ENCODE data around the gene S100A9.

Gene S100A9

DNA sequence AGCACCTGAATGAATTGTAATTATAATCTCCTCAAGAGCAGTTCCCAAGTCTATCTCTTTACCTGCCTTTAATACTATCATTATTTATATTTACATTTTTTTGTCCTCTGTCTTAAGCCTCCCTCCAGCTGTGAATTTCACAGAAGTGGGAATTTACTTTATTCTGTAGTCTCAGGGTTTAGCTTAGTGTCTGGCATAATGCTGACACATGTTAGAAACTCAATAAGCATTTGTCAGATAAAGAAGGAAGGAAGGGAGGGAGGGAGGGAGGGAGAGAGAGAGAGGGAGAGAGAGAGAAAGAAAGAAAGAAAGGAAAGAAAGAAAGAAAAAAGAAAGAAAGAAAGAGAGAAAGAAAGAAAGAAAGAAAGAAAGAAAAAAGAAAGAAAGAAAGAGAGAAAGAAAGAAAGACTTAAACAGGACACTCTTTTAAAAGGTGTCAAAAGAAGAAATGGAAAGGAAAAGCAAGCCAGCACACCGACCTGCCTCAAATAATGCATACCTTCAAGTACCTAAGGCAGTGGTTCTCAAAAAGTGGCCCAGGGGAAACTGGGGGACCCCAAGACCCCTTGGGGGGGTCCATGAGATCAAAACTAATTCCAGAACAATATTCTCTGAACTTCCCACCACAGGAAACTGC lies 7.2 kb upstream of the S100A9 start:
- Histone ChIP-seq H3K27ac (ENCODE audit: low read depth, low read length) (no peak overlapping the region), H3K4me3 (ENCODE audit: low read depth in 1 of 2, low read length in 2 of 2) (no peak overlapping the region), H3K36me3 (ENCODE audit: control insufficient read depth in 1 of 2, insufficient read depth in 2 of 2, low read length in 2 of 2) (no peaks in the 10 kb centered on the region), H3K4me1 (ENCODE audit: control insufficient read depth in 1 of 2, insufficient read depth in 2 of 2, low read length in 2 of 2) (peaks cover 2 to 9% of the 10 kb centered on the region in 2 donors), H3K9me3 (ENCODE audit: control insufficient read depth in 1 of 2, low read length in 2 of 2) (no peaks in the 10 kb centered on the region), H3K27me3 (ENCODE audit: control insufficient read depth in 1 of 2, insufficient read depth in 2 of 2, low read length in 2 of 2) (peaks cover 0 to 3% of the 10 kb centered on the region in 2 donors), H3K9ac (ENCODE audit: low read depth in 1 of 2, low read length in 2 of 2) (no peak overlapping the region)

DNA sequence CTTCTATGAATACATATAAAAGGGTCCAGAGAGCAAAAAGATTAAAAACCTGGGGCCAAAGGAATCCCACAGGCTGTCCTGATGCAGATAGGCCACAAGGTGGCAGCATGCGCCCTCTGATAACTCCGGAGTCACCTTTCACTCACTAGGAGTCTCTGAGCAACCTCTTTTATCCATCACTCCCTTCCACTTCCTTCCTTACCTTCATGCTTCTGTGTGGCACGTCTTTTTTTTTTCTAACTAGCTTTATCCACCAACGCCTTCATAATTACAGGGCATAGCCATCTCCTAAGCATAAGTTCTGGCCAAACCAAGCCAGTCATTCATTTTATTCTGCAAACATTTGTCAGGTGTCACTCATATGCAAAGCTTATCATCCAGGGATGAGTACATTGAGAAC lies 5.1 kb upstream of the S100A9 start:
- H3K27ac ChIP-seq (ENCODE audit: low read depth, low read length), result no peak overlapping the region
- H3K27me3 ChIP-seq (ENCODE audit: control insufficient read depth in 1 of 2, insufficient read depth in 2 of 2, low read length in 2 of 2), result peaks cover 0 to 3% of the 10 kb centered on the region in 2 donors
- no peak overlapping the region for H3K4me3 ChIP-seq (ENCODE audit: low read depth in 1 of 2, low read length in 2 of 2)
- H3K9ac ChIP-seq (ENCODE audit: low read depth in 1 of 2, low read length in 2 of 2), result no peak overlapping the region
- H3K9me3 ChIP-seq (ENCODE audit: control insufficient read depth in 1 of 2, low read length in 2 of 2), result no peaks in the 10 kb centered on the region
- H3K36me3 ChIP-seq (ENCODE audit: control insufficient read depth in 1 of 2, insufficient read depth in 2 of 2, low read length in 2 of 2), result no peaks in the 10 kb centered on the region
- H3K4me1 ChIP-seq (ENCODE audit: control insufficient read depth in 1 of 2, insufficient read depth in 2 of 2, low read length in 2 of 2), result peaks cover 0 to 2% of the 10 kb centered on the region in 2 donors

DNA sequence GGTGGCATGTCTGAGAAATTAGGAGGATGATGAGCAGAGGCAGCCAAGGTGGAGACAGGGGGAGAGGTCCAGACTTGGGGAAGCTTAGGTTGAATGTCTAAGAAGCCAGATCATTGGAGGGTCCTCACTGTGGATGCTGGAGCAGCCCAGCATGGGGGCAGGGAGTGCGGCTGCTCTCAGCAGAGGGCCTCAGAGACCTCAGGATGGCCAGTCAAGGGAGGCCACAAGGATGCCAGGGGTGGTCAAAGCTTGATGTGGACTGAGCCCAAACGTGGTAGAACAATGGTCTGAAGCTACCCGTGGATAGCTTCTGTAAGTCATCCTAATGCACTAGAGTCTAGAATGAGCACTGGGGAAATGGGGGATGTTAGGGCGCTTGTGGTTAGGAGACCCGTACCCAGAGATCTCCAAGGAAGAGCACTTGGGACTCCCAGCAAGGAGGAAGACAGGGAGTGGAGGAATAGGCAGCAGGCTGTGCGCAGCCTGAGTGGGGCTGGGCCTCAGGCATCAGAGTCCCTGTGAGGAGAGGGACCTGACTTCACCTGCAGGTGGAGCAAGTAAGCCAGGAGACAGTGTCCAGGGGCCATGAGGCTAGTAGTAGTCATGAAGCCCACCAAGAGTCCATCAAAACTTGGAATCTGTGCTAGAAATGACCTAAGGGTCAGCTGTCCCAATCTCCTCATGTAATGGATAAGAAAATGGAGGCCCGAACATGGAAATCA lies 4.3 kb upstream of the S100A9 start:
- no peak overlapping the region for H3K9ac ChIP-seq (ENCODE audit: low read depth in 1 of 2, low read length in 2 of 2)
- peaks cover 0 to 7% of the 10 kb centered on the region in 2 donors for H3K4me1 ChIP-seq (ENCODE audit: control insufficient read depth in 1 of 2, insufficient read depth in 2 of 2, low read length in 2 of 2)
- H3K36me3 ChIP-seq (ENCODE audit: control insufficient read depth in 1 of 2, insufficient read depth in 2 of 2, low read length in 2 of 2), result no peaks in the 10 kb centered on the region
- no peaks in the 10 kb centered on the region for H3K9me3 ChIP-seq (ENCODE audit: control insufficient read depth in 1 of 2, low read length in 2 of 2)
- no peak overlapping the region for H3K27ac ChIP-seq (ENCODE audit: low read depth, low read length)
- peaks cover 0 to 3% of the 10 kb centered on the region in 2 donors for H3K27me3 ChIP-seq (ENCODE audit: control insufficient read depth in 1 of 2, insufficient read depth in 2 of 2, low read length in 2 of 2)
- no peak overlapping the region for H3K4me3 ChIP-seq (ENCODE audit: low read depth in 1 of 2, low read length in 2 of 2)

DNA sequence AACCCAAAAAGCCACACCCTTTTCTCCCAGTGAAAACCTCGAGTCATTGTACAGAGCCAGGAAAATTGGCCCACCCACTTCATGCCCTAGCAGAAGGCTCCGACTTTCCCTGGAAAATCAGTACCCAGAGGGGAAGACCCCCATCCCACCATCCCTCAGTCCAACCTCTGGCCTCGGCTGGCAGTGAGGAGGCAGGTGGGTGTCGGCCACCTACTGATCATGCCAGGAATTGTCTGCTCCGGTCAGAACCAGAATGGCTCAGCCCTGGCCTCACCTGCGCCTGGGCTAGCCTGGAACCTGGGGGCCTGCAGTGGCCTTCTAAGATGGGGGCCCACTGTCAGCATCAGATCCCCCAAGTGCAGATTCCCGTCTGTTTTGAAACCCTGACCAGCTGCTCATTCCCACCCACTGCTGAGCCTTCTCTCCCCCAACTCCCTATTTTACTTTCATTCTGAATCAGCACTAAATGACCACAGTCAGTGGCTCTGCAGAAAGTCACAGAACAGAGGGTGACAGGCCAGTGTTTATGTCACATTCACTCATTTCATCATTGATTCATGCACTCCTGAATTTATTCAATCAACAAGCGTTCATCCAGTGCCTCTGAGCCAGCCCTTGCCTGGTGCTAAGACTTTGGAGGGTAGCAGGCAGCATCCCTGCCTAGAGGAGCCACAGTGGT lies 3.0 kb upstream of the S100A9 start:
- Histone ChIP-seq H3K27ac (ENCODE audit: low read depth, low read length) (no peak overlapping the region), H3K9me3 (ENCODE audit: control insufficient read depth in 1 of 2, low read length in 2 of 2) (no peaks in the 10 kb centered on the region), H3K4me1 (ENCODE audit: control insufficient read depth in 1 of 2, insufficient read depth in 2 of 2, low read length in 2 of 2) (peaks cover 0 to 7% of the 10 kb centered on the region in 2 donors), H3K27me3 (ENCODE audit: control insufficient read depth in 1 of 2, insufficient read depth in 2 of 2, low read length in 2 of 2) (no peaks in the 10 kb centered on the region), H3K9ac (ENCODE audit: low read depth in 1 of 2, low read length in 2 of 2) (no peak overlapping the region), H3K4me3 (ENCODE audit: low read depth in 1 of 2, low read length in 2 of 2) (no peak overlapping the region), H3K36me3 (ENCODE audit: control insufficient read depth in 1 of 2, insufficient read depth in 2 of 2, low read length in 2 of 2) (no peaks in the 10 kb centered on the region)

DNA sequence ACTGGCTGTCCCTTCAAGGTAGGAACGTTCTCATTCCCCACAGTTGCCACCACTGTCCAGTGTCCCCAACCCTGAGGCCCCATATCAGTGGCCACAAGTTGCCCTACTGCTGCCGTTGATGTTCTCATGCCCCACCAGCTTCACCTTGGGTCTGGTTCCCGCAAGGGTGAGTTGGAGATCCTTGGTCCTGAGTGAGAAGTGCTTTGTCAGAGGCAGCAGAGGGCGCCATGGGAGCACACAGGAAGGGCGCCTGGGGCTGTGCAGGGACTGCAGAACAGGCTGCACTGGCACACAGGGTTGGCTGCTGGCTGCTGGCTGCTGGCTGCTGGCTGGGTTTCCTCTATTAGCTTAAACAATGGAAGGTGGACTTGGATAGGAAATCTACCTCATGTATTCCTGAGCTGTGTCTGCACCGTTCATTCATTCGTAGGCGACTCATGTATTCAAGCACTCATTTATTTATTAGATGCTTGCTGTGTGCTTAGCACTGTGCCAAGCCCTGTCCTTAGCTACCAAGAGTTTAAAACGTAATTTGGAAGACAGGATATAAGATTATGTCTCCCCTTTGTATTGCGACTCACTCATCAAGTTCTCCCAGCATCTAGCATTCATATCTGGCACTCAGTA lies 2.1 kb upstream of the S100A9 start:
- Histone ChIP-seq H3K27ac (ENCODE audit: low read depth, low read length) (no peak overlapping the region), H3K27me3 (ENCODE audit: control insufficient read depth in 1 of 2, insufficient read depth in 2 of 2, low read length in 2 of 2) (no peaks in the 10 kb centered on the region), H3K4me3 (ENCODE audit: low read depth in 1 of 2, low read length in 2 of 2) (no peak overlapping the region), H3K9ac (ENCODE audit: low read depth in 1 of 2, low read length in 2 of 2) (no peak overlapping the region), H3K4me1 (ENCODE audit: control insufficient read depth in 1 of 2, insufficient read depth in 2 of 2, low read length in 2 of 2) (peaks cover 0 to 9% of the 10 kb centered on the region in 2 donors), H3K36me3 (ENCODE audit: control insufficient read depth in 1 of 2, insufficient read depth in 2 of 2, low read length in 2 of 2) (no peaks in the 10 kb centered on the region), H3K9me3 (ENCODE audit: control insufficient read depth in 1 of 2, low read length in 2 of 2) (no peaks in the 10 kb centered on the region)

DNA sequence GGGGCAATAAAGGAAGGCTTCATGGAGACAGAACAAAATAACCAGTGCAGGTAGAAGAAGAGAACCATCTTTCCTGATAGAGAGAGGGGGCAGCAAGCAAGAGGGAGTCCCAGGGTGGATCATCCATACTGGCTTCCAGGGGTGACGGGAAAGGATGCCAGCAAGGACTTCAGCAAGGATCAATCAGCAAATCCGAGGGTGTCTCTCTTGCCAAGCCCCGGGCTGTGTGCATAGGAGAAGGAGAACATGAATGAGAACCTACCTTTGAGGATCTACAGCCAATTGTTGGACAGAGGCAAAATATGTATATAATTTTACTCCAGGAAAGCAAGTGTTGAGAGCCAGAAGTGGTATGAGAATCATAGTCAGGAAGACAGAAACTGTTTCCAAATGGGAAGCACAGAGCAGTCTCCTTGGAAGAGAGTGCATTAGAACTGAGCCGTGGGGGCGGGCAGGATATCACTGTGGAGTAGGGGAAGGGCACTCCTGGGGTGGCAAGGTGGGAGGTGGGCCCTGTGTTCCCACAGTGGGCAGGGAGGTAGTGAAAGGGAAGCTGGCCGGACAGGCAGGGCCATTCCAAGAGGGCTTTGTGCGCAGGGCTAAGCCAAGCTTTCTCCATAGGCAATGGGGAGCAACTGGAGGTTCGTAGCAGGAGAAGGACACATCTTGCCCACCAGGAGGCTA lies 1.1 kb upstream of the S100A9 start:
- H3K36me3 ChIP-seq (ENCODE audit: control insufficient read depth in 1 of 2, insufficient read depth in 2 of 2, low read length in 2 of 2), result no peaks in the 10 kb centered on the region
- no peak overlapping the region for H3K4me3 ChIP-seq (ENCODE audit: low read depth in 1 of 2, low read length in 2 of 2)
- H3K4me1 ChIP-seq (ENCODE audit: control insufficient read depth in 1 of 2, insufficient read depth in 2 of 2, low read length in 2 of 2), result peaks cover 0 to 10% of the 10 kb centered on the region in 2 donors
- H3K27ac ChIP-seq (ENCODE audit: low read depth, low read length), result no peak overlapping the region
- no peak overlapping the region for H3K9ac ChIP-seq (ENCODE audit: low read depth in 1 of 2, low read length in 2 of 2)
- H3K9me3 ChIP-seq (ENCODE audit: control insufficient read depth in 1 of 2, low read length in 2 of 2), result no peaks in the 10 kb centered on the region
- H3K27me3 ChIP-seq (ENCODE audit: control insufficient read depth in 1 of 2, insufficient read depth in 2 of 2, low read length in 2 of 2), result no peaks in the 10 kb centered on the region

DNA sequence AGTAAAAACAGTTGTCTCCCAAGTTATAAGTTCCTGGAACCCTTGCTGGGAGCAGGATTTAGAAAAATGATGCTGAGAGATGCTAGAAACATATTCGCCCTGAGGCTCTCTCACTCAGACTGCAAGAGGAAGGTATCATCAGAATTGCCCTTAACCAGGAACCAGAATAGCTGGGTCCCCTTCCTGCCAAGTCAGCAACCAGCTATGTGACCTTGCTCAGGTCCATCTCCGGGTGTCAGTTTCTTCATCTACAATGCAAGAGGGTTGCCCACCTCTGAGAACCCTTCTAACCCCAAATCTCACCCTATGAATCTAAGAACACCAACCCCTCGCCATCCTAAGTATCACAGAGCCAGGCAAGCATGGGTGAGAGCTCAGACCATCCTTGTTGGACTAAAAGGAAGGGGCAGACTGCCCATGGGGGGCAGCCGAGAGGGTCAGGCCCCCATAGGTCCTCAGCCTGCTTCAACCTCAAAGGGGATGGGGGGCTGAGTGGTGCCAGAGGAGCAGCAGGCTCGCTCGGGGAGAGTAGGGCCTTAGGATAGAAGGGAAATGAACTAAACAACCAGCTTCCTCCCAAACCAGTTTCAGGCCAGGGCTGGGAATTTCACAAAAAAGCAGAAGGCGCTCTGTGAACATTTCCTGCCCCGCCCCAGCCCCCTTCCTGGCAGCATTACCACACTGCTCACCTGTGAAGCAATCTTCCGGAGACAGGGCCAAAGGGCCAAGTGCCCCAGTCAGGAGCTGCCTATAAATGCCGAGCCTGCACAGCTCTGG lies 390 bp upstream of the S100A9 start:
- H3K4me1 ChIP-seq (ENCODE audit: control insufficient read depth in 1 of 2, insufficient read depth in 2 of 2, low read length in 2 of 2), result peaks cover 0 to 10% of the 10 kb centered on the region in 2 donors
- H3K9ac ChIP-seq (ENCODE audit: low read depth in 1 of 2, low read length in 2 of 2), result no peak overlapping the region
- H3K27ac ChIP-seq (ENCODE audit: low read depth, low read length), result no peak overlapping the region
- no peaks in the 10 kb centered on the region for H3K9me3 ChIP-seq (ENCODE audit: control insufficient read depth in 1 of 2, low read length in 2 of 2)
- no peak overlapping the region for H3K4me3 ChIP-seq (ENCODE audit: low read depth in 1 of 2, low read length in 2 of 2)
- H3K27me3 ChIP-seq (ENCODE audit: control insufficient read depth in 1 of 2, insufficient read depth in 2 of 2, low read length in 2 of 2), result no peaks in the 10 kb centered on the region
- no peaks in the 10 kb centered on the region for H3K36me3 ChIP-seq (ENCODE audit: control insufficient read depth in 1 of 2, insufficient read depth in 2 of 2, low read length in 2 of 2)

DNA sequence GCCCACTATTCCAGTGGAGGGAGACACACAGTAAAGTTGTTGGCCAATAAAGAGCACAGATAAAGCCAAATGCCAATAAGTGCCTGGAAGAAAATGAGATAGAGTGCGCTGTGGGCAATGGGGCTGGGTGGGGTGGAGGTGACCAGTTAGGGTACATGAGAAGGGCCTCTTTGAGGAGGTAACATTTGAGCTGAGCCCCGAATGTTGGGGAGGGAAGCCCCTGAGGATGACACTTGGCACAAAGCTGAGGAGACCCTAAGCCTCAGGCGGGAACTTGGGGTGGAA lies 979 bp downstream of the S100A9 start:
- Histone ChIP-seq H3K4me3 (ENCODE audit: low read depth in 1 of 2, low read length in 2 of 2) (no peak overlapping the region), H3K27ac (ENCODE audit: low read depth, low read length) (no peak overlapping the region), H3K36me3 (ENCODE audit: control insufficient read depth in 1 of 2, insufficient read depth in 2 of 2, low read length in 2 of 2) (no peaks in the 10 kb centered on the region), H3K27me3 (ENCODE audit: control insufficient read depth in 1 of 2, insufficient read depth in 2 of 2, low read length in 2 of 2) (no peaks in the 10 kb centered on the region), H3K9me3 (ENCODE audit: control insufficient read depth in 1 of 2, low read length in 2 of 2) (no peaks in the 10 kb centered on the region), H3K9ac (ENCODE audit: low read depth in 1 of 2, low read length in 2 of 2) (no peak overlapping the region), H3K4me1 (ENCODE audit: control insufficient read depth in 1 of 2, insufficient read depth in 2 of 2, low read length in 2 of 2) (peaks cover 0 to 10% of the 10 kb centered on the region in 2 donors)

DNA sequence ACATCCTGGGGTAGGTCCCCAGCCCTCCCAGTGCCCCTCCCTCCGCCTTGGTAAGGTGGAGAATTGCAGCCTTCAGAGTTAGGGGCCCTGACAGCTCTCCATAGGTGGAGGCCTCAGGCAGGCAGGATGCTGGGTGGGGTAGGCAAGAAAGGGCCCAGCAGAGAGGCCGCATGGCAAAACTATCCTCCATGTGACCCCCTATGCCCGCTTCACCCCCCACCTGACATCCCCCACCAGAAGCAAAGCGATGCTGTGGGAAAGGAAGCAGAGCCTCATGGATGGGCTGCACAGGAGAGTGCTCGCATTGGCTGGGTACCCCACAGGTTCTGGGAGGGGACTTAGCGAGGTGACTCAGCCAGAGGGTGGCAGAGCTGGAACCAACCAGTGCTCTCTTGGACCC lies 1.6 kb downstream of the S100A9 start:
- no peak overlapping the region for H3K27ac ChIP-seq (ENCODE audit: low read depth, low read length)
- H3K4me1 ChIP-seq (ENCODE audit: control insufficient read depth in 1 of 2, insufficient read depth in 2 of 2, low read length in 2 of 2), result peaks cover 0 to 10% of the 10 kb centered on the region in 2 donors
- H3K9ac ChIP-seq (ENCODE audit: low read depth in 1 of 2, low read length in 2 of 2), result no peak overlapping the region
- no peak overlapping the region for H3K4me3 ChIP-seq (ENCODE audit: low read depth in 1 of 2, low read length in 2 of 2)
- H3K36me3 ChIP-seq (ENCODE audit: control insufficient read depth in 1 of 2, insufficient read depth in 2 of 2, low read length in 2 of 2), result no peaks in the 10 kb centered on the region
- H3K27me3 ChIP-seq (ENCODE audit: control insufficient read depth in 1 of 2, insufficient read depth in 2 of 2, low read length in 2 of 2), result no peaks in the 10 kb centered on the region
- H3K9me3 ChIP-seq (ENCODE audit: control insufficient read depth in 1 of 2, low read length in 2 of 2), result no peaks in the 10 kb centered on the region

Measured in duodenal mucosa (tissue), 2 donors.